ENCODE data around the gene AASS. TPM values are rescaled to one million over a fixed set of nuclear protein-coding genes. Genes with fewer than 3 reads are reported as not detected.
"Not testable (repeated sequence)": the region's sequence is repeated elsewhere in the genome, so short reads cannot be mapped to it uniquely, and the experiment has no call there.

The AASS gene
- total RNA-seq, 1 donor from 2014 or later = 70.2 TPM

- Mint-ChIP-seq H3K4me1 (ENCODE audit: low read depth) (peaks cover 17% of the 10 kb centered on the region), H3K9me3 (ENCODE audit: low read depth) (no peaks in the 10 kb centered on the region), H3K4me3 (ENCODE audit: low read depth) (no peak overlapping the region), H3K27ac (peak overlapping the region; percentile 17), H3K27me3 (no peaks in the 10 kb centered on the region), H3K36me3 (ENCODE audit: insufficient read depth) (peaks cover 3% of the 10 kb centered on the region)
- DNase-seq (ENCODE audit: low spot score, unreplicated experiment) = no peak
- no peak for TF ChIP-seq CTCF (IDR thresholded peaks at IDR 0.05; ENCODE audit: unreplicated experiment)
Measured at GRCh38 chr7:122136639-122137245, 7.3 kb downstream of the AASS start.

GRCh38 chr7:122136078-122136477 is 8.0 kb downstream of the AASS start:
- DNase-seq (ENCODE audit: low spot score, unreplicated experiment) = no peak
- no peaks in the 10 kb centered on the region for H3K27me3 Mint-ChIP-seq
- H3K36me3 Mint-ChIP-seq (ENCODE audit: insufficient read depth) = peaks cover 3% of the 10 kb centered on the region
- no peaks in the 10 kb centered on the region for H3K9me3 Mint-ChIP-seq (ENCODE audit: low read depth)
- no peak overlapping the region for H3K4me3 Mint-ChIP-seq (ENCODE audit: low read depth)
- no peak for TF ChIP-seq CTCF (IDR thresholded peaks at IDR 0.05; ENCODE audit: unreplicated experiment)
- H3K27ac Mint-ChIP-seq = no peak overlapping the region
- H3K4me1 Mint-ChIP-seq (ENCODE audit: low read depth) = peaks cover 14% of the 10 kb centered on the region

GRCh38 chr7:122135275-122135674 is 8.8 kb downstream of the AASS start:
- Mint-ChIP-seq H3K27me3 (no peaks in the 10 kb centered on the region), H3K4me3 (ENCODE audit: low read depth) (no peak overlapping the region), H3K27ac (no peak overlapping the region), H3K36me3 (ENCODE audit: insufficient read depth) (peaks cover 5% of the 10 kb centered on the region), H3K4me1 (ENCODE audit: low read depth) (peaks cover 14% of the 10 kb centered on the region), H3K9me3 (ENCODE audit: low read depth) (no peaks in the 10 kb centered on the region)
- DNase-seq (ENCODE audit: low spot score, unreplicated experiment) = no peak
- no peak for TF ChIP-seq CTCF (IDR thresholded peaks at IDR 0.05; ENCODE audit: unreplicated experiment)

- not testable (repeated sequence) for H3K36me3 Mint-ChIP-seq (ENCODE audit: insufficient read depth); H3K9me3 Mint-ChIP-seq (ENCODE audit: low read depth); H3K4me3 Mint-ChIP-seq (ENCODE audit: low read depth); H3K27me3 Mint-ChIP-seq; H3K27ac Mint-ChIP-seq; DNase-seq (ENCODE audit: low spot score, unreplicated experiment)
- H3K4me1 Mint-ChIP-seq (ENCODE audit: low read depth) = peaks cover 14% of the 10 kb centered on the region
Measured at GRCh38 chr7:122134793-122135192, 9.3 kb downstream of the AASS start.

GRCh38 chr7:122133477-122133876 is 10.6 kb downstream of the AASS start:
- no peak for TF ChIP-seq CTCF (IDR thresholded peaks at IDR 0.05; ENCODE audit: unreplicated experiment)
- no peak for DNase-seq (ENCODE audit: low spot score, unreplicated experiment)
- no peaks in the 10 kb centered on the region for H3K9me3 Mint-ChIP-seq (ENCODE audit: low read depth)
- H3K27ac Mint-ChIP-seq = no peak overlapping the region
- peaks cover 5% of the 10 kb centered on the region for H3K36me3 Mint-ChIP-seq (ENCODE audit: insufficient read depth)
- H3K4me1 Mint-ChIP-seq (ENCODE audit: low read depth) = peaks cover 13% of the 10 kb centered on the region
- H3K4me3 Mint-ChIP-seq (ENCODE audit: low read depth) = no peak overlapping the region
- no peaks in the 10 kb centered on the region for H3K27me3 Mint-ChIP-seq

- Mint-ChIP-seq H3K9me3 (ENCODE audit: low read depth) (no peaks in the 10 kb centered on the region), H3K4me3 (ENCODE audit: low read depth) (no peak overlapping the region), H3K36me3 (ENCODE audit: insufficient read depth) (peaks cover 8% of the 10 kb centered on the region), H3K4me1 (ENCODE audit: low read depth) (peaks cover 7% of the 10 kb centered on the region), H3K27me3 (no peaks in the 10 kb centered on the region), H3K27ac (no peak overlapping the region)
- TF ChIP-seq CTCF (IDR thresholded peaks at IDR 0.05; ENCODE audit: unreplicated experiment) = no peak
- DNase-seq (ENCODE audit: low spot score, unreplicated experiment) = no peak
Measured at GRCh38 chr7:122132341-122132740, 11.7 kb downstream of the AASS start.
